NCI-H187 (cell line): ENCODE results near the gene ATF7.
"Not testable (repeated sequence)": the region's sequence is repeated elsewhere in the genome, so short reads cannot be mapped to it uniquely, and the experiment has no call there.

Experiments
- DNase-seq, 2 experiments: peaks; one replicate each; lab custom pipeline; 2025; lab: John Stamatoyannopoulos, UW

Gene ATF7

GRCh38 chr12:53626702-53627169 lies 554 bp upstream of the ATF7 start:
- DNase-seq = no peak

- no peak for DNase-seq
Observed at GRCh38 chr12:53625373-53625945, 723 bp downstream of the ATF7 start.

GRCh38 chr12:53624956-53625355 lies 1.2 kb downstream of the ATF7 start:
- no peak for DNase-seq

- no peak for DNase-seq
Observed at GRCh38 chr12:53624458-53624857, 1.7 kb downstream of the ATF7 start.

DNA sequence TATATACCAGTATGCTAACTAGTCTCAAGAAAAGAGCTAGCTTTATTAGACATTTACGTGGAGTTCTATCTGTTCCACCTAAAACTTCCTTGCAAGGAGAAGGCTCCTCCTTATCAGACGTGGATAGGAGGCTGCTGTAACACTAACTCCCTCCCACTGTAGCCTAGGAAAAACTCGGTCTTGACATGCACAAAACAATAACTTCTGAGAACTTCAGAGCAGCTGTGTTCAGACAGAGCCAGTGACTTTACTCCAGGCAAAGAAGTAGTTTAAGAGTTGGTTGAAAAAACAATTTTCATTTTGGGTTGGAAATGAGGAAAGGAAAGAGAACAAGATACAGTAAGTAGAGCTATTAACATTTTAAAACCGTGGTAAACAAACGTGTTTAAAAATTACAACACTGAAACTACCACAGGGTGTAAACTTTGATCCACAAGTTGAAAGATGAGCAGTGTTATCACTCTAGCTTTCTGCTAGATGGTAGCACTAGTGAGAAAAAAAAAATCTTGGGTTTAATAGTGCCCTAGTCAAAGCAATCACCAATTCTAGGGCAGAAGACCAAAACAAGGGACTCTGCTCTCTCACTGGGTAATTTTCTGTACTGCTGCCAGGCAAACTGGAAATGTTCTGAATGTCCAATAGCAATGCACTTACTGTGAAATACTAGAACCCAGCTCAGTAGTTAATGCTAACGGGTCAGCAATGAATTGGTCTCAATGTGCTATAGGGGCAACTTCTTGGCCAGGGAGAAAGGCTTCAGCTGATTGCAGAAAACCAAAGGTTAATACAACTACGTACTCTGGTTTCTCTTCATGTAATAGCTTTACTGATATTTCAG lies 2.4 kb downstream of the ATF7 start:
- DNase-seq = no peak

GRCh38 chr12:53622724-53623123 lies 3.5 kb downstream of the ATF7 start:
- no peak for DNase-seq

GRCh38 chr12:53618275-53618674 lies 7.9 kb downstream of the ATF7 start:
- no peak for DNase-seq

- no peak for DNase-seq
Observed at GRCh38 chr12:53617700-53618099, 8.5 kb downstream of the ATF7 start.

DNA sequence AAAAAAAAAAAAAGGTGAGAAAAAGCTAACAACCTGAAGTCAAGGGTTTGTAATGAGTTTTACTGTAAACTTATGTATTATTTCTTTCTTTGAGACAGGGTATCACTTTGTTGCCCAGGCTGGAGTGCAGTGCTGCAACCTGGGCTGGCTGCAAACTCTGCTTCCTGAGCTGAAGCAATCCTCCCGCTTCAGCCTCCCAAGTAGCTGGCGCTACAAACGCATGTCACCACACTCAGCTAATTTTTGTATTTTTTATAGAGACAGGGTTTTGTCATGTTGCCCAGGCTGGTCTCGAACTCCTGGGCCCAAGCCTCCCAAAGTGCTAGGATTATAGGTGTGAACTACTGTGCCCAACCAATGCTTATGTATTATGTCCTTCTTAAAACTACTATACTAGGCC lies 9.2 kb downstream of the ATF7 start:
- DNase-seq = no peak

- no peak for DNase-seq
Observed at GRCh38 chr12:53613821-53614220, 12.4 kb downstream of the ATF7 start.

GRCh38 chr12:53612978-53613377 lies 13.2 kb downstream of the ATF7 start:
- DNase-seq = no peak

DNA sequence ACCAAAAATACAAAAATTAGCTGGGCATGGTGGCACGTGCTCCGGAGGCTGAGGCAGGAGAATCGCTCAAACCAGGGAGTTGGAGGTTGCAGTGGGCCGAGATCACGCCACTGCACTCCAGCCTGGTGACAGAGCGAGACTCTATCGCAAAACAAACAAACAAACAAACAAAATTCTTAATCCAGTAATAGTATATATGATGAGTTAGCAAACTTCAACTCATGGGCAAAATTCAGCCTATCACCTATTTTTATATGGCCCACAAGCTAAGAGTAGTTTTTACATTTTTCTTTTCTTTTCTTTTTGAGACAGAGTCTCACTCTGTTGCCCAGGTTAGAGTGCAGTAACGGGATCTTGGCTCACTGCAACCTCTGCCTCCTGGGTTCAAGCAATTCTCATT lies 14.9 kb downstream of the ATF7 start:
- DNase-seq = no peak

GRCh38 chr12:53606688-53607087 lies 19.5 kb downstream of the ATF7 start:
- not testable (repeated sequence) for DNase-seq

GRCh38 chr12:53604581-53604980 lies 21.6 kb downstream of the ATF7 start:
- DNase-seq = no peak

GRCh38 chr12:53603804-53604203 lies 22.4 kb downstream of the ATF7 start:
- DNase-seq = no peak

- DNase-seq = no peak
Observed at GRCh38 chr12:53603196-53603595, 23.0 kb downstream of the ATF7 start.

DNA sequence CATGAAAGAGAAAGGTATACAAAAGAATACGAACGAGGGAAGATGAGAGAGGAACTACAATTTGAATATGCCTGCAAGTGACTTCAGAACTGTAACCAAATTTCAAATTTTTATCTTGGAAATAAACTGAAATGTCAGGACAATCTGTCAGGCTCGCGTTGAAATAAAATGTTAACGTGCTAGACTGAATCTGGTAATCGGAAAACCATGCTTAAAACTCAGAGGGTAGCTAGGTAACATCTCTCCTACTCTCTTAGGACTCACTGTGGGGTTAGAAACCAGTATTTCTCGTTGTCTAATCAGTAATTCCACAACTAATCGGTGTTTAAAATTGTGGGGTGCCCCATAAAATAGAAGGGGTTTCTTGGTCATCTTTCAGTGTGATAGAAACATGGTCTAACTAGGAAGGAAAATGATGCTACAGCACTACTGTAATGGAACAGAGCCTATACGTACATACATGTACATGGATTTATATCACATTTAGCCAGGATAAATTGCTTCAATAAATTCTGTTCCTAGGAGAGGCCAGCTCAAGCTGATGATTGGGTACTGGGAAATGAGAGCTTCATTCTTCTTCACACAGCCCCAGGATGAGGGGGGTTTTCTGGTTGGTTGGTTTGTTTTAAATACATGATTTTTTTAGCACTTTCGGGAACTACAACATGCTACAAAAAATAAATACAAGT lies 23.9 kb downstream of the ATF7 start:
- DNase-seq = no peak

- no peak for DNase-seq
Observed at GRCh38 chr12:53601296-53601847, 24.8 kb downstream of the ATF7 start.

GRCh38 chr12:53600490-53601295 lies 25.5 kb downstream of the ATF7 start:
- DNase-seq = no peak

GRCh38 chr12:53599579-53599978 lies 26.6 kb downstream of the ATF7 start:
- no peak for DNase-seq

DNA sequence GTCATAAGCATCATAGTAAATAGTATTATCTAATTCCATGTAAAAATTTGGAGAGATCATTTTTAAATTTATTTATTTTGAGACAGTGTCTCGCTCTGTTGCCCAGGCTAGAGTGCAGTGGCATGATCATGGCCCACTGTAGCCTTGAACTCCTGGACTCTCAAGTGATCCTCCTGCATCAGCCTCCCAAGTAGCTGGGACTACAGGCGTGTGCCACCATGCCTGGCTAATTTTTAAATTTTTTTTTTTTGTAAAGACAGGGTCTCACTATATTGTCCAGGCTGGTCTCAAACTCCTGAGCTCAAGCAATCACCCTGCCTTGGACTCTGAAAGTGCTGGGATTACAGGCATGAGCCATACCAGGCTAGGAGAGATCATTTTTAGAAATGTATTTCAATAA lies 27.2 kb downstream of the ATF7 start:
- not testable (repeated sequence) for DNase-seq

- DNase-seq = no peak
Observed at GRCh38 chr12:53596920-53597363, 29.2 kb downstream of the ATF7 start.
